H1 (cell line): ENCODE data around the gene FOXO1. TPM values are rescaled to one million over a fixed set of nuclear protein-coding genes. Genes with fewer than 3 reads are reported as not detected.

Experiments used
- CTCF ChIA-PET: fragments of 300-600 bp; sonication (Branson Sonifier 250); formaldehyde crosslinking; loops from one replicate; lab custom pipeline; 2021; ENCODE audit not compliant: partially characterized antibody; lab: Charles Lee
- POLR2A ChIA-PET: fragments of 300-600 bp; sonication (Branson Sonifier 250); formaldehyde crosslinking; loops from one replicate; lab custom pipeline; 2021; ENCODE audit warnings: inconsistent platforms; ENCODE audit not compliant: partially characterized antibody; lab: Charles Lee
- DNase-seq, 2 experiments: peaks; one replicate each; pipeline versions ENCODE4 v3.0.0 to v3.0.0-alpha.2; 2010 to 2022; ENCODE audit warnings: low spot score in 2 of 2, low read depth in 1 of 2, mixed read lengths in 1 of 2
- FAIRE-seq: peaks from 2 replicates; lab custom pipeline; 2011; peaks lifted over from hg19 to GRCh38; lab: Jason Lieb, UNC
- H2AFZ ChIP-seq: 2 replicates; pipeline ENCODE4 v1.8.1; 2012; ENCODE audit warnings: low read length, inconsistent platforms
- H2AK5ac ChIP-seq: 2 replicates; pipeline ENCODE4 v1.6.1; 2013; ENCODE audit warnings: low read depth, low read length
- H2BK120ac ChIP-seq: replicated peaks from 2 replicates; pipeline ENCODE3; 2013; ENCODE audit warnings: low read depth, low read length, inconsistent platforms
- H2BK12ac ChIP-seq: 2 replicates; pipeline ENCODE4 v1.6.1; 2013; ENCODE audit warnings: low read depth, low read length
- H2BK15ac ChIP-seq: 2 replicates; pipeline ENCODE4 v1.6.1; 2013; ENCODE audit warnings: low read length
- H2BK20ac ChIP-seq: 2 replicates; pipeline ENCODE4 v1.6.1; 2013; ENCODE audit warnings: low read length
- H2BK5ac ChIP-seq: 2 replicates; pipeline ENCODE4 v1.6.1; 2013; ENCODE audit warnings: low read depth, low read length
- H3K14ac ChIP-seq: 2 replicates; pipeline ENCODE4 v1.6.1; 2013; ENCODE audit warnings: inconsistent platforms; ENCODE audit not compliant: insufficient read length
- H3K18ac ChIP-seq: 2 replicates; pipeline ENCODE4 v1.6.1; 2013; ENCODE audit warnings: low read length; ENCODE audit errors: extremely low read depth
- H3K23ac ChIP-seq: 2 replicates; pipeline ENCODE4 v1.6.1; 2013; ENCODE audit warnings: inconsistent platforms; ENCODE audit not compliant: insufficient read length
- H3K23me2 ChIP-seq: 2 replicates; pipeline ENCODE4 v1.6.1; 2013; ENCODE audit warnings: low read depth, low read length
- H3K27ac ChIP-seq: 2 replicates; pipeline ENCODE4 v1.6.1; 2011; ENCODE audit warnings: low read depth, low read length, inconsistent platforms
- H3K27me3 ChIP-seq, 4 experiments: replicated peaks in 1 of 4; 1 replicate in 1 of 4; 2 replicates in 3 of 4; pipeline versions ENCODE4 v1.6.1 to v1.8.1; 2011 to 2013; ENCODE audit warnings: low read length in 3 of 4, mild to moderate bottlenecking in 3 of 4, inconsistent platforms in 2 of 4, mixed read lengths in 2 of 4, moderate library complexity in 1 of 4; ENCODE audit not compliant: control insufficient read depth in 3 of 4, insufficient read depth in 3 of 4; ENCODE audit errors: extremely low read depth in 1 of 4
- H3K36me3 ChIP-seq, 4 experiments: 2 replicates each; pipeline versions ENCODE4 v1.6.1 to v1.8.1; 2011 to 2013; ENCODE audit warnings: mild to moderate bottlenecking in 4 of 4, low read length in 3 of 4, moderate library complexity in 2 of 4, control low read depth in 1 of 4, inconsistent platforms in 1 of 4; ENCODE audit not compliant: insufficient read depth in 4 of 4, control insufficient read depth in 2 of 4
- H3K4ac ChIP-seq: replicated peaks from 2 replicates; pipeline ENCODE3; 2013; ENCODE audit warnings: low read length, low read depth, mixed read lengths, inconsistent platforms; ENCODE audit not compliant: insufficient read length
- H3K4me1 ChIP-seq, 4 experiments: replicated peaks in 1 of 4; 1 replicate in 1 of 4; 2 replicates in 3 of 4; pipeline versions ENCODE4 v1.6.1 to v1.8.1; 2011 to 2013; ENCODE audit warnings: low read length in 3 of 4, inconsistent platforms in 2 of 4, mixed read lengths in 1 of 4; ENCODE audit not compliant: insufficient read depth in 4 of 4, control insufficient read depth in 3 of 4
- H3K4me2 ChIP-seq, 2 experiments: 2 replicates each; pipeline versions ENCODE4 v1.6.1 to v1.8.1; 2011 to 2013; ENCODE audit warnings: low read depth in 2 of 2, low read length in 2 of 2, control low read depth in 1 of 2, inconsistent platforms in 1 of 2, mild to moderate bottlenecking in 1 of 2; ENCODE audit not compliant: insufficient read depth in 1 of 2
- H3K4me3 ChIP-seq, 4 experiments: fragments of 200-600, 300-600 bp in 1 of 4; sonication (generic), shearing (Covaris generic), sonication (Bioruptor Twin) in 1 of 4; 2 replicates each; pipeline versions ENCODE4 v1.5.1 to v1.8.1; 2011 to 2016; ENCODE audit warnings: low read length in 4 of 4, low read depth in 3 of 4, control low read depth in 2 of 4, inconsistent platforms in 2 of 4, mild to moderate bottlenecking in 2 of 4, mixed read lengths in 1 of 4, moderate library complexity in 1 of 4; ENCODE audit not compliant: insufficient read depth in 2 of 4; ENCODE audit errors: extremely low read depth in 1 of 4
- H3K56ac ChIP-seq: replicated peaks from 2 replicates; pipeline ENCODE3; 2013; ENCODE audit warnings: low read depth, mild to moderate bottlenecking, mixed read lengths, low read length, inconsistent platforms; ENCODE audit not compliant: insufficient read length
- H3K79me1 ChIP-seq: 2 replicates; pipeline ENCODE4 v1.6.1; 2013; ENCODE audit warnings: low read depth, low read length, control low read depth
- H3K79me2 ChIP-seq, 2 experiments: 2 replicates each; pipeline versions ENCODE4 v1.6.1 to v1.8.1; 2012 to 2013; ENCODE audit warnings: low read length in 2 of 2, mild to moderate bottlenecking in 2 of 2, inconsistent platforms in 1 of 2; ENCODE audit not compliant: insufficient read depth in 2 of 2, control insufficient read depth in 1 of 2
- H3K9ac ChIP-seq, 4 experiments: replicated peaks in 1 of 4; 1 replicate in 1 of 4; 2 replicates in 3 of 4; pipeline versions ENCODE4 v1.6.1 to v1.8.1; 2011 to 2013; ENCODE audit warnings: low read depth in 3 of 4, low read length in 3 of 4, control low read depth in 2 of 4, mild to moderate bottlenecking in 2 of 4, moderate library complexity in 2 of 4, inconsistent platforms in 1 of 4; ENCODE audit errors: extremely low read depth in 1 of 4
- H3K9me3 ChIP-seq, 2 experiments: 2 replicates each; pipeline versions ENCODE4 v1.6.1 to v1.8.1; 2012 to 2013; ENCODE audit warnings: mild to moderate bottlenecking in 2 of 2, moderate library complexity in 2 of 2, control low read depth in 1 of 2, inconsistent platforms in 1 of 2, low read depth in 1 of 2, low read length in 1 of 2, mixed read lengths in 1 of 2; ENCODE audit not compliant: insufficient read depth in 2 of 2
- H4K20me1 ChIP-seq, 2 experiments: replicated peaks in 1 of 2; 2 replicates each; pipeline versions ENCODE3 to v1.8.1; 2011 to 2013; ENCODE audit warnings: inconsistent platforms in 2 of 2, low read length in 2 of 2, mild to moderate bottlenecking in 1 of 2; ENCODE audit not compliant: insufficient read depth in 2 of 2, control insufficient read depth in 1 of 2
- H4K5ac ChIP-seq: 2 replicates; pipeline ENCODE4 v1.6.1; 2013; ENCODE audit warnings: low read length, low read depth, mixed read lengths, inconsistent platforms; ENCODE audit not compliant: insufficient read length
- H4K8ac ChIP-seq: 2 replicates; pipeline ENCODE4 v1.8.0; 2013; ENCODE audit warnings: mild to moderate bottlenecking, moderate library complexity, low read length, inconsistent platforms; ENCODE audit not compliant: insufficient read depth; ENCODE audit errors: extremely low read depth
- H4K91ac ChIP-seq: replicated peaks from 2 replicates; pipeline ENCODE3; 2013; ENCODE audit warnings: low read length, mixed read lengths, inconsistent platforms; ENCODE audit not compliant: insufficient read length
- ASH2L ChIP-seq: fragments of 200-600, 300-600 bp; sonication (generic); IDR thresholded peaks from one replicate; pipeline ENCODE4 v1.7.1; 2017; ENCODE audit warnings: low read length
- CBX8 ChIP-seq: fragments of 300-800, 300-1000 bp; sonication (generic); IDR thresholded peaks from 2 replicates; pipeline ENCODE4 v1.7.1; 2016; ENCODE audit warnings: low read depth, low read length, borderline replicate concordance
- CHD1 ChIP-seq: IDR thresholded peaks from 2 replicates; pipeline ENCODE4 v1.6.1; 2012; ENCODE audit warnings: low read depth, low read length, improper control_type of control experiment
- JUND ChIP-seq: IDR thresholded peaks from 2 replicates; pipeline ENCODE4 v1.6.1; 2011; ENCODE audit warnings: mild to moderate bottlenecking, improper control_type of control experiment, low read length
- POLR2A ChIP-seq, 2 experiments: IDR thresholded peaks; 1 replicate in 1 of 2; 2 replicates in 1 of 2; pipeline ENCODE4 v1.6.1; 2011; ENCODE audit warnings: low read depth in 2 of 2, low read length in 2 of 2, mild to moderate bottlenecking in 2 of 2; ENCODE audit errors: control extremely low read depth in 1 of 2
- SP2 ChIP-seq: IDR thresholded peaks from 2 replicates; pipeline ENCODE4 v1.6.1; 2012; ENCODE audit warnings: mild to moderate bottlenecking, low read length, inconsistent platforms
- SUZ12 ChIP-seq: fragments of 200-600 bp; sonication (generic); IDR thresholded peaks from 2 replicates; pipeline ENCODE4 v1.6.1; 2012; ENCODE audit warnings: mild to moderate bottlenecking, inconsistent platforms, low read length, moderate library complexity, mixed read lengths
- TAF1 ChIP-seq: IDR thresholded peaks from 2 replicates; pipeline ENCODE4 v1.6.1; 2011; ENCODE audit warnings: mild to moderate bottlenecking, low read depth, low read length
- TBP ChIP-seq: IDR thresholded peaks from 2 replicates; pipeline ENCODE4 v1.6.1; 2011; ENCODE audit warnings: low read depth, low read length, improper control_type of control experiment
- YY1 ChIP-seq: IDR thresholded peaks from 2 replicates; pipeline ENCODE4 v1.6.1; 2011; ENCODE audit warnings: low read depth, mild to moderate bottlenecking, low read length
- WGBS, 2 experiments: shearing (Covaris generic) in 1 of 2; methylation state at CpG; one replicate each; pipeline versions ENCODE4 v1.1.6 to v1.1.7; 2013 to 2015; ENCODE audit warnings: low lambda C conversion rate in 2 of 2, mixed read lengths in 2 of 2, inconsistent platforms in 1 of 2, low coverage in 1 of 2, missing lambda C conversion rate in 1 of 2; ENCODE audit not compliant: insufficient replicate concordance in 2 of 2, insufficient coverage in 1 of 2, insufficient read length in 1 of 2; ENCODE audit errors: extremely low coverage in 1 of 2, missing lambda C conversion rate in 1 of 2; 5-methylcytosine and 5-hydroxymethylcytosine counted together
- polyA plus RNA-seq, 7 experiments: library from polyadenylated mRNA; depleted of rRNA in 3 of 7; stranded (reverse) in 5 of 7; unstranded in 2 of 7; fragments of >200 nt in 5 of 7; fragments of 200-250 nt in 2 of 7; gene quantifications; 1 replicate in 5 of 7; 2 replicates in 1 of 7; 4 replicates in 1 of 7; pipeline versions ENCODE4 v1.2.1 to v1.2.3, GENCODE V29; 2011 to 2013; ENCODE audit warnings: missing spikeins in 2 of 7, mixed read lengths in 2 of 7
- total RNA-seq: library from RNA; stranded (reverse); fragmentation: NEBNext Ultra II Directional; extraction: Animal tissue kit (Norgen Biotek cat#: 25700); gene quantifications from 2 replicates; pipeline ENCODE4 v1.2.1, GENCODE V29; 2021
- TF ChIP-seq, protein P1 (sequence below): IDR thresholded peaks from 2 replicates; pipeline ENCODE4 v1.6.1; 2011; ENCODE audit warnings: low read length, improper control_type of control experiment
- TF ChIP-seq, protein P2 (sequence below): IDR thresholded peaks from 2 replicates; pipeline ENCODE4 v1.6.1; 2011; ENCODE audit warnings: low read depth, mild to moderate bottlenecking, low read length; ENCODE audit not compliant: insufficient read depth

The FOXO1 gene
- total and polyA plus RNA-seq, 2 of the 8 experiments (the other 6 are each of a cell fraction or from before 2014, with no cell fraction given), result 35.3 to 56.9 TPM

DNA sequence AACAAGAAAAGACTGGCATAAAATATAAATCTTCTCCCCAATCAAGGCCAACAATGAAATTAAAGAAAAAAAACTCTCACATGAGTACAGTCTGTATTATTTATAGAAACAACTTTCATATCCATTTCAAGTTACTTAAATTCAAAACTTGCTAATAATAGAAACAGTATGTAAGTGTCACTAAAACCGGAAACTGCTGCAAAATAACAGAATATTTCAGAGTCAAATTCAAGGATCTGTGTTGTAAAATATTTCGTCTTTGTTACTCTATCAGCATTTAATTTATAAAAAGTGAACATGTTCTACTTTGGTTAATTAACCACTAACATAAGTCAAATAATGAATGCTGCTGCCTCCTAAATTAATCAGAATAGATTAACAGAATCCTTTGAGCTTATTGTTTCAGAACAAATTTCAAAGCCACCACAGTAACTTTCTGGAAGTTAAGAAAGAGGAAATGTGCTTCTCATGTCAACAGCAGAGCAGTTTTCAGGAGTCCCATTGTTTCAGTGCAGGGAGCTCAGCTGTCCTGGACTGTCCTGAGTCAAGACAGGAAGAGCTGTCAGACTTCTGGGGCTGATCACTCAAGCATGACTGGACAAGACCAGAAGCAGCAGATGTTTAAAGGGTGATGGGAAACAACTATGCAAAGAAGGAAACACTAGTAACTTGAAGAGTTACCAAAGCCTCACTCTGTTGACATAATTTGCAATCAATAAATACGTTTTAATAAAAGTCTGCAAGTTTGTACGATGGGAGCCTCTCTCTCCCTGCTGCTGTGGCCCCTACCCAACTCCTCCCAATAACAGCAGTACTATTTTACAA is 76.9 kb downstream of the FOXO1 start:
- no peak overlapping the region for H2AK5ac ChIP-seq
- H3K4me2 ChIP-seq, result no peak overlapping the region
- H2BK15ac ChIP-seq, result no peak overlapping the region
- no peak overlapping the region for H3K27ac ChIP-seq
- peaks cover 19 to 34% of the 10 kb centered on the region in 2 experiments for H4K20me1 ChIP-seq
- POLR2A ChIA-PET, result interaction anchor here (1.4 kb wide), 1 partner anchor 9 kb away, joined by 4 read pairs; no protein-coding TSS in a partner anchor
- H2BK20ac ChIP-seq, result no peak overlapping the region
- DNase-seq, result no peak
- no peak overlapping the region for H4K8ac ChIP-seq
- peaks cover 8% of the 10 kb centered on the region; the same call in 1 of the 2 replicates for H3K79me1 ChIP-seq
- H3K23ac ChIP-seq, result no peak overlapping the region
- no peak overlapping the region for H3K14ac ChIP-seq
- H3K79me2 ChIP-seq, result peaks cover 32 to 100% of the 10 kb centered on the region in 2 experiments
- H3K23me2 ChIP-seq, result no peaks in the 10 kb centered on the region
- H2AFZ ChIP-seq, result no peak overlapping the region
- no peak overlapping the region; the same call in 1 of the 2 replicates for H2BK5ac ChIP-seq
- H3K4ac ChIP-seq, result no peak overlapping the region
- no peak overlapping the region for H4K91ac ChIP-seq
- peaks cover 0 to 39% (median 15%) of the 10 kb centered on the region in 4 experiments; a peak in 4 of 7 replicates for H3K4me1 ChIP-seq
- no peak overlapping the region for H3K56ac ChIP-seq
- no peak overlapping the region for H2BK12ac ChIP-seq
- H3K9me3 ChIP-seq, result no peaks in the 10 kb centered on the region
- no peaks in the 10 kb centered on the region for H3K27me3 ChIP-seq
- no peak overlapping the region for H3K9ac ChIP-seq
- no peak overlapping the region for H3K4me3 ChIP-seq
- H4K5ac ChIP-seq, result no peak overlapping the region
- H2BK120ac ChIP-seq, result no peak overlapping the region
- CTCF ChIA-PET, result interaction anchor here (1.2 kb wide), 1 partner anchor 13 kb away, joined by 3 read pairs; no protein-coding TSS in a partner anchor
- 88% methylated on average over 4 of the region's 4 CpGs; no CpG with 5 or more reads in 1 of the 2 experiments for WGBS, 2 experiments
- no peak overlapping the region for H3K18ac ChIP-seq
- FAIRE-seq, result no peak
- no peaks in the 10 kb centered on the region for H3K36me3 ChIP-seq
- TF ChIP-seq ASH2L (no peak), YY1 (no peak), CBX8 (no peak), CHD1 (no peak), SUZ12 (no peak), JUND (no peak), TBP (no peak), POLR2A (IDR thresholded peaks at IDR 0.05; ENCODE audit: control extremely low read depth in 1 of 2, low read depth in 2 of 2, low read length in 2 of 2) (no peak), SP2 (no peak), TAF1 (no peak)
- TF ChIP-seq, protein P1, sequence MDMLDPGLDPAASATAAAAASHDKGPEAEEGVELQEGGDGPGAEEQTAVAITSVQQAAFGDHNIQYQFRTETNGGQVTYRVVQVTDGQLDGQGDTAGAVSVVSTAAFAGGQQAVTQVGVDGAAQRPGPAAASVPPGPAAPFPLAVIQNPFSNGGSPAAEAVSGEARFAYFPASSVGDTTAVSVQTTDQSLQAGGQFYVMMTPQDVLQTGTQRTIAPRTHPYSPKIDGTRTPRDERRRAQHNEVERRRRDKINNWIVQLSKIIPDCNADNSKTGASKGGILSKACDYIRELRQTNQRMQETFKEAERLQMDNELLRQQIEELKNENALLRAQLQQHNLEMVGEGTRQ, result no peak
- TF ChIP-seq, protein P2, sequence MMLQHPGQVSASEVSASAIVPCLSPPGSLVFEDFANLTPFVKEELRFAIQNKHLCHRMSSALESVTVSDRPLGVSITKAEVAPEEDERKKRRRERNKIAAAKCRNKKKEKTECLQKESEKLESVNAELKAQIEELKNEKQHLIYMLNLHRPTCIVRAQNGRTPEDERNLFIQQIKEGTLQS, result no peak
